GM18858 (cell line): ENCODE data around the gene EMB.
"Not testable (repeated sequence)": the region's sequence is repeated elsewhere in the genome, so short reads cannot be mapped to it uniquely, and the experiment has no call there.

Experiments
- ATAC-seq: cut with Tn5 transposase; IDR thresholded peaks from one replicate; pipeline ENCODE4 v1.9.1; 2021; ENCODE audit not compliant: unreplicated experiment

EMB gene

DNA sequence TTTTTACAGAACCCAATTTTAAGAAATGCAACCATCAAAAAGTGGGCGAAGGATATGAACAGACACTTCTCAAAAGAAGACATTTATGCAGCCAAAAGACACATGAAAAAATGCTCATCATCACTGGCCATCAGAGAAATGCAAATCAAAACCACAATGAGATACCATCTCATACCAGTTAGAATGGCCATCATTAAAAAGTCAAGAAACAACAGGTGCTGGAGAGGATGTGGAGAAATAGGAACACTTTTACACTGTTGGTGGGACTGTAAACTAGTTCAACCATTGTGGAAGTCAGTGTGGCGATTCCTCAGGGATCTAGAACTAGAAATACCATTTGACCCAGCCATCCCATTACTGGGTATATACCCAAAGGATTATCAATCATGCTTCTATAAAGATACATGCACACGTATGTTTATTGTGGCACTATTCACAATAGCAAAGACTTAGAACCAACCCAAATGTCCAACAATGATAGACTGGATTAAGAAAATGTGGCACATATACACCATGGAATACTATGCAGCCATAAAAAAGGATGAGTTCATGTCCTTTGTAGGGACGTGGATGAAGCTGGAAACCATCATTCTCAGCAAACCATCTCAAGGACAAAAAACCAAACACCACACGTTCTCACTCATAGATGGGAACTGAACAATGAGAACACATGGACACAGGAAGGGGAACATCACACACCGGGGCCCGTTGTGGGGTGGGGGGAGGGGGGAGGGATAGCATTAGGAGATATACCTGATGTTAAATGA lies 19.7 kb downstream of the EMB start:
- ATAC-seq: not testable (repeated sequence)

DNA sequence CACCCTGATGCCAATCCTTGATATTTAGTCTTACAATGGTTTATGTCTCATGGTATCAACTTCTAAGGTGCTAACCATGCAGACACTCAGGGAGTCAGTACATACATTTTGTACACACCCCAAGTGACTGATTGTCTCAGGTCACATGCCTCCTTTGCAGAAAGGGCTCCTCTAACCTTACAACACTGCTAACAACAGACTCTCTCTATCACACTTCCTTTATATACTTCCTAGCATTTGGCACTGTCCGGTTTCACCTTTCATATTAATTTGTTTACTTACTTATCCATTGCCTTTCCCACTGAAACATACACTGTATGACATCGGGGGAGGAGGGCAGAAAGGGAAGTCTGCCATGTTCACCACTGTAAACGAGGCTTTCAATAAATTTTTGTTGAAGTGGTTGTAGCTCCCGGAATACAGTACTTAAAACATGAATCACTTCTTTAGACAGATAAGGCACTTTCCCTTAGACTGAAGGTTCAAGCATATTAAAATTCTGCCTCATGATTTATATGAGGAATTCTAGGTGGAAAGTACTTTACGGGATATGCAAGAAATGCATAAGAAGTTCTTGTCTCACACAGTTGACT lies 20.6 kb downstream of the EMB start:
- no peak for ATAC-seq

DNA sequence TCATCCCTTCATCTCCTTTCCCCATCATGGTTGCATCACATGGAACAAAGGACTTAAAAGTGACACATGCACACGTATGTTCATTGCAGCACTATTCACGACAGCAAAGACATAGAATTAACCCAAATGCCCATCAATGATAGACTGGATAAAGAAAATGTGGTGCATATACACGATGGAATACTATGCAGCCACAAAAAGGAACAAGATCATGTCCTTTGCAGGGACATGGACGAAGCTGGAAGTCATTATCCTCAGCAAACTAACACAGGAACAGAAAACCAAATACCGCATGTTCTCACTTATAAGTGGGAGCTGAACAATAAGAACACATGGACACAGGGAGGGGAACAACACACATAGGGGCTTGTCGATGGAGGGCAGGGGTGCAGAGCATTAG lies 21.4 kb downstream of the EMB start:
- not testable (repeated sequence) for ATAC-seq

DNA sequence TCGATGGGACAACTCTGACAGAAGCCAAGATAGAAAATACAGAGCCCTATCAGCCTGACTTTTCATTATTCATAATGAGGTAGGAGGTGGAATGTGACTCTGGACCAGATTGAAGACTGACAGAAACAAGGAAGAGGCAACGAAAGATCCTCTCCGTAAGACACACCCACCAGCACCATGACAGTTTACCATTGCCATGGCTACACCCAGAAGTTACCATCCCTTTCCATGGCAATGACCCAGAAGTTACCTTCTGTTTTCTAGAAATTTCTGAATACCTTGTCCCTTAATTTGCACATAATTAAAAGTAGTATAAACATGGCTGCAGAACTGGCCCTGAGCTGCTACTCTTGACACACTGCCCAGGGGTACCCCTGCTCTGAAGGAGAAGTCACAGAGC lies 24.5 kb downstream of the EMB start:
- ATAC-seq: not testable (repeated sequence)

DNA sequence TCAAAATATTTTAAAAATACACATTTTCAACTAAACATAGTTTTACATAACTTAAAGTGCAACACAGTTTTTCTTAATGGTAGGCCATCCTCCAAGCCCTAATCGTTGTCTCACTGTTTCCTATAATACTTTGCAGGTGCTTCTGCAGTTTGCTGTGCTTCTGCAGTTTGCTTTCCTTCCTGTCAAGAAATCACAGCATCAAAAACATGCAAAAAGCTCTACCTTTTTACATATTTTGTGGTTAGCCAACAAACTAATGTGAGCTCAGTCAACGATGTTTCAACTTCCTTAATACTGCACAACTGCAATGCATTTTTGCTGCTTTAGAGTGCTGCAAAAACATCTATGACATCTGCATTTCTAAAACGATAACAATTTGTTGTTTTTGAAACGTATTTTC lies 25.2 kb downstream of the EMB start:
- ATAC-seq: peak; percentile 94

DNA sequence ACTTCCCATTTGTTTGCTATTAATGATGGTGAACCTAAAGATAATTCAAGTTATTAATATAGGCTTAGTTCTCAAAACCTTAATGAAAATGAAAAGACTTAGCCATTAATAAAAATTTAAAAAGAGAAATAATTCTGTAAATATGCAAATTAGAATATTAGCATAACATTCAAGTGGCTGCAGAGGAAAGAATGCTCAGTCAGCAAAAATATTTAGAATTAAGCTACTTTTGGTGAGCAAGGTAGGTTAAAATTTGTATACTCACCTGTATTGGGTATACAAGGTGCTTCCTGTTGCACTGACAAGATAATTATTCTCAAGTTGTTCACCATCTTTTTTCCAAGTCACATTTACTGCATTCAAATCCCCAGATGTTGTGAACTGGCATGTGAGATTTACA lies 30.2 kb downstream of the EMB start:
- not testable (repeated sequence) for ATAC-seq

DNA sequence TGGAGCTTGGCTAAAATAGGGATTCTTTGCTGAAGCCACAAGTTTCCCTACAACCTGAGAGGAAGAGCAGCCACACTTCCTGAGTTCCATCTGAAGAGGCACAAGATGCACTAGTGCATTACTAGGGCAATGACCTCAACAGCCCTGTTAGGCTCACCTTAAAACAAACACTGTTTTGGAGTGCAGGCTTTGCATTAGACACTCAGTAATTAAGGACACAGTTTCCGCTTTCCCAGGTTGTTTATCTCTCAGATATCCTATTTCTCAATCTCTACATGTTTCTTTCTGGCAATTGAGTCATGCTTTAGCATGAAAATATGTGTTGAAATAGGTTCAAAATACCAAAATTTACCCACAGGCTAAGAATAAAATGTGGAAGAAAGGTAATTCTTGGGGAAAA lies 34.2 kb downstream of the EMB start:
- ATAC-seq: no peak

DNA sequence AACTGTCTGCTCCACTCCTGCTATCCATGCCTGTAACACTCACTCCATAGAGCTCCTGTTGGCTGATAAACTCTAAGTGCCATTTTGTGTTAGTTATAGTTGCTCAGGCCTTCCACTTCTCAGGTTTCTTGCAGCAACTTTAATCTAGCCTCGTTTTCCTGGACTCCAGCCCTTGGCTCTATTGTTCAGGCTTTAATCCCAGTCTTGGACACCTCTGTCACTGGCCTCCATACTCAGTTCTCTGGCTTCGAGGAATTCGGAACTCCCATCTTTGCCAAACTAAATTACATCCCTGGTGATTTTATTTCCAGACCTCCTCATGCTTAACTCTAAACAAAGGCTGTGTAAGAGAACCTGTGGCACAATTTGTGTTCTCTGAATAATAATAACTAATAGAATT lies 39.8 kb downstream of the EMB start:
- no peak for ATAC-seq

DNA sequence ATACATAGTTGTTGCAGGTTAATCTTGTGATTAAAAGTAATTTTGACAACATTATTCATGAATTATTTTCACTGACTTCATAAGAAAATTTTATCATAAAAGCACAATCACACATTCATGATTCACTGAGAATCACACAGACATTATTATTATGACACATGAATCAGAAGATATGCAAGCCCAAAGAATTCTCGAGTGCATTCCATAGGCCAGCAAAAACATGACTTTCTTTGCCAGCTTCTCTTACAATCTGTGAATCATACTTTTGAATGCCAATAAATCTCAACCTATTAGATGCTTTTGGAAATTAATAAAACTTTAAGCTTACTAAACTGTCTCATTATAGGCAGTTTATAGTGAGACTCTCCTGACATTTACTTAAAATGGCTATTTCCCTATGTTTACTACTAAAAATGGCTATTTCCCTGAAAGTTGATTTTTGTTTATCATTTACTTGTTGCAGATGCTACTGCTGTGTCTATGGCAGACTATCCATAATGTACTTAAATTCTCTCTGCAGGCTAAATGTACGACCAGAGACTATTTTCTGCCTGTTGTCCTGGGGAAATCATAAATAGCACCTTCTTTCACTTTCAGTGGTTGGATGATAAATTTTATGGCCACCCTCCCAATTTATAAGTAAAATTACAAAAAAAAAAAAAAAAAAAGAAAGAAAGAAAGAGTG lies 47.0 kb downstream of the EMB start:
- not testable (repeated sequence) for ATAC-seq

DNA sequence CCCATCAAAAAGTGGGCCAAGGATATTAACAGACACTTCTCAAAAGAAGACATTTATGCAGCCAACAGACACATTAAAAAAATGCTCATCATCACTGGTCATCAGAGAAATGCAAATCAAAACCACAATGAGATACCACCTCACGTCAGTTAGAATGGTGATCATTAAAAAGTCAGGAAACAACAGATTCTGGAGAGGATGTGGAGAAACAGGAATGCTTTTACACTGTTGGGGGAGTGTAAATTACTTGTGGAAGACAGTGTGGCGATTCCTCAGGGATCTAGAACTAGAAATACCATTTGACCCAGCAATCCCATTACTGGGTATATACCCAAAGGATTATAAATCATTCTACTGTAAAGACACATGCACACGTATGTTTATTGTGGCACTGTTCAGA lies 48.8 kb downstream of the EMB start:
- not testable (repeated sequence) for ATAC-seq

DNA sequence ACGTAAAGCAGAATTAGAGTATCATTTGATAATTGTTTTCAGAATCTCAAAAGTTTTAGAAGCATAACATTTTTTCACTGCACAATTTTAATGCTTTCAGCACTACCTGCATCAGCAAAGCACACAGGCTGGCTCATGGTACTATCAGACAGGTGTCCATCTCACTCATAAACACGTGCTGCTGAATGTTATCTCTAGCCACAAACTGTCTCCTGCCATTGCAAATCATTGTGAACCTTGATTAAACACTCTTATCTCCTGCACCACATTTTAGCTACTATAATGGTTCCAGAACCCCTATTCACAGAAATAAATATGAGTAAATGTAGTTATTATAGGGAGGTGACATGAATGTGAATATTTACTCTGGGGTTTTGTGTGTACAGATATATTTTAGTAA lies 56.7 kb downstream of the EMB start:
- ATAC-seq: not testable (repeated sequence)

DNA sequence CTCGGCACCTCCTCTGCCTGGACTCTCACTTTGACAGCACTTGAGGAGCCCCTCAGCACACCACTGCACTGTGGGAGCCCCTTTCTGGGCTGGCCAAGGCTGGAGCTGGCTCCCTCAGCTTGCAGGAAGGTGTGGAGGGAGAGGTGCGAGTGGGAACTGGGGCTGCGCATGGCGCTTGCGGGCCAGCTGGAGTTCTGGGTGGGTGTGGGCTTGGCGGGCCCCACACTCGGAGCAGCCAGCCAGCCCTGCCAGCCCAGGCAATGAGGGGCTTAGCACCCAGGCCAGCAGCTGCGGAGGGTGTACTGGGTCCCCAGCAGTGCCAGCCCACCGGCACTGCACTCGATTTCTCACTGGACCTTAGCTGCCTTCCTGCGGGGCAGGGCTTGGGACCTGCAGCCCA lies 64.4 kb downstream of the EMB start:
- ATAC-seq: not testable (repeated sequence)

DNA sequence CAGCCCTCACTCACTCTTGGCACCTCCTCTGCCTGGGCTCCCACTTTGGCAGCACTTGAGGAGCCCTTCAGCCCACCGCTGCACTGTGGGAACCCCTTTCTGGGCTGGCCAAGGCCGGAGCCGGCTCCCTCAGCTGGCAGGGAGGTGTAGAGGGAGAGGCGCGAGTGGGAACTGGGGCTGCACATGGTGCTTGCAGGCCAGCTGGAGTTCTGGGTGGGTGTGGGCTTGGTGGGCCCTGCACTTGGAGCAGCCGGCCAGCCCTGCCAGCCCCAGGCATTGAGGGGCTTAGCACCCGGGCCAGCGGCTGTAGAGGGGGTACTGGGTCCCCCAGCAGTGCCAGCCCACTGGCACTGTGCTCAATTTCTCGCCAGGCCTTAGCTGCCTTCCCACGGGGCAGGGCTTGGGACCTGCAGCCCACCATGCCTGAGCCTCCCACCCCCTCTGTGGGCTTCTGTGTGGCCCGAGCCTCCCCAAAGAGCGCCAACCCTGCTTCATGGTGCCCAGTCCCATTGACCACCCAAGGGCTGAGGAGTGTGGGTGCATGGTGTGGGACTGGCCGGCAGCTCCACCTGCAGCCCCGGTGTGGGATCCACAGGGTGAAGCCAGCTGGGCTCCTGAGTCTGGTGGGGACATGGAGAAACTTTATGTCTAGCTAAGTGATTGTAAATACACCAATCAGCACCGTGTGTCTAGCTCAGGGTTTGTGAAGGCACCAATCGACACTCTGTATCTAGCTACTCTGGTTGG lies 71.6 kb downstream of the EMB start:
- not testable (repeated sequence) for ATAC-seq

DNA sequence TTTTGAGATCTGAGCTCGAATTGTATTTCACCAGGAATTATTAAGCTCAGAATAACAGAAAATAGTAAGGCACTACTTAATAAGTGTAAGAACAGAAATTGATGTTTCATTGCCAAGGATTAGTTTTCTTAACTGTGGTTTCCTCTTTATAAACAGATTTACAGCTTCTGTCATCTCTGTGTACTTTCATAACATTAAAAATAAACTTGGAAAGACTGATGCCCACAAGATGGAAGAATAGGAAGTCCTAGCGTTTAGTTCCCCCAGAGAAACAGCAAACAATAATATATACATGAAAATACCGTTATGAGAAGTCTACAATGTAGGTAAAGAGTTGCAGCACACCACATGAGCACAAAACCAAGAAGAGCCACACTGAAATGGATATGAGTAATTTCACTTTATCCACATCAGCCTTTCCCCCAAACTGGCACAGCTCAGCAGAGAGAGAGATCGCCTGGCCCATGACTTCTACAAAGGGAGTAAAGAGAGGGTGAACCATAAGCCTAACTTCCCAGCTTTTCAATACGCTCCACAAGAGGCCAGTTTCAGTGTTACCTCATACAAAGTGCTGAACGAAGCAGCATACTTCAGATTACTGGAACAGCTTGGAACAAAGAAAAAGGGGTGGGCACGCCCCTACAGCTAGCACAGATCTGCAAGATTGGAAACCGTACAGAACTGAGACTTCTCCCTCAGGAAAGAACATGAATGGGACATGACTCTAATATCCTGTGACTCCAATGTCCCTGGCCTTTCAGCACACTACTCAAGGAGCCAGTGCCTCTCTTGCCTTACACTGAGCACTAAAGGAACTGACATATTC lies 75.4 kb downstream of the EMB start:
- ATAC-seq: no peak

DNA sequence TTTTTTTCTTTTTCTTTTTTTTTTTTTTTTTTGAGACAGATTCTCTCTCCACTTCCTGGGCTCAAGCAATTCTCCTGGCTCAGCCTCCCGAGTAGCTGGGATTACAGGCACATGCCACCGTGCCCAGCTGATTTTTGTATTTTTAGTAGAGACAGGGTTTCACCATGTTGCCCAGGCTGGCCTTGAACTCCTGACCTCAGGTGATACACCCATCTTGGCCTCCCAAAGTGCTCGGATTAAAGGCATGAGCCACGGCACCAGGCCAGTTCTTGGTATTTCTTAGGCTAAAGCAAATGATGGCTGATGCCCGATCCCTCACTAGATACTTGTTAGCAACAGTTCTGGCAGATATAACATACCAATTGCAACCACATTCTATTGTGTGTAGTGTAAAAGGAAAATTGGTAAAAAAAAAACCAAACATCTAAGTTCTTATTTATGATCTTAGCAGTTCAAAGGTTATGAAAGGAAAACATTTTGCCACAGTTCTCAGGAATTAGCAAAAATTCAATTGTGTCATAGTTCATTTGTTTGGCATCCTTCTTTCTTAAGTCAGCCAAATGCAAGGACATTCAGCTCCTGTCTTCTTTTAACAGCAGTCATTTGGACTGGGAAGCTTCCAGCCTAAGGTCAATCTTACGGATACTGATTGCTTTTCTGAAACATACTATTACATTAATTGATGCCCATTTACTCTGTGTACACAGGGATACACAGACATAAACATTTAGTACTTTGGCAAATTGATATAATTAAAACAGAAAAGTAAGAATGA lies 76.4 kb downstream of the EMB start:
- ATAC-seq: not testable (repeated sequence)

DNA sequence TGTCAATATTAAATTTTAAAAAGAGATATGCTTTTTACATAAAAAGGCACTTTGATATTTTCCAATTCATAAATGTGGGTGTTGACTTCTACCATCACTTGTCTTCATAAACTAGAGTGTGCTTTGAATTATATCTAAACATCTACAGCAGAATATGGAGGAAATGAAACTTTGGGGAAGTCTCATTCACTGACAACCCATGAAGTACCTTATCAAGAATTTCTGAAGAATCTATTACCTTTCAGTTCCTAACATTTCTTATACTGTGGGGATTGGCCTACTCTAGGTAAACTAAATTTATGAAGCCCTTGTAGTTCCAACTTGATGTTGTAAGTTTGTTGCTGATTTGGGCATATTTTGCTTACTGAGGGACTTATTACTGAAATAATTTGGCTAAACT lies 81.9 kb downstream of the EMB start:
- ATAC-seq: no peak

DNA sequence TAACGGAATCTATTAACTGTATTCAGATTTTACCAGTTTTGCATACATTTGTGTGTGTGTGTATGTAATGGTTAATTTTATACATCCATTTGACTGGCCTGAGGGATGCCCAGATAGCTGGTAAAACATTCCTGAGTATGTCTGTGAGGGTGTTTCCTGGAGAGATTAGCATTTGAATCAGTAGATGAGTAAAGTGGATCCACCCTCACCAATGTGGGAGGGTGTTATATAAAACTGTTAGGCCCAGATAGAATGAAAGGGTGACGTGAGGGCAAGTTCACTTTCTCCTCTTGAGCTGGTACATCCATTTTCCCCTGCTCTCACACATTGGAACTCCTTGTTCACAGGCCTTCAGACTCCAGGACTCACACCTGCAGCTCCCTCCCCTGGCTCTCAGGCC lies 88.7 kb downstream of the EMB start:
- no peak for ATAC-seq
